HepG2 (cell line): Measurements from ENCODE around the gene CHAF1A. TPM values are rescaled to one million over a fixed set of nuclear protein-coding genes. Genes with fewer than 3 reads are reported as not detected.

Experiments
- GATAD2A ChIP-seq: IDR thresholded peaks from 2 replicates; pipeline ENCODE4 v1.6.1; 2016
- GPBP1L1 ChIP-seq: sonication (generic); formaldehyde crosslinking; IDR thresholded peaks from 2 replicates; pipeline ENCODE4 v1.5.0; 2020; ENCODE audit warnings: mild to moderate bottlenecking, missing genetic modification reagents
- HDAC1 ChIP-seq: sonication (generic); formaldehyde crosslinking; IDR thresholded peaks from 2 replicates; pipeline ENCODE4 v1.5.1; 2020; ENCODE audit warnings: mild to moderate bottlenecking, missing genetic modification reagents
- HNF4A ChIP-seq: sonication (generic); formaldehyde crosslinking; IDR thresholded peaks from 2 replicates; pipeline ENCODE4 v1.4.0; 2020; ENCODE audit warnings: missing genetic modification reagents
- KLF15 ChIP-seq: sonication (generic); formaldehyde crosslinking; IDR thresholded peaks from 2 replicates; pipeline ENCODE4 v1.8.1; 2023; ENCODE audit warnings: borderline replicate concordance, mild to moderate bottlenecking, inconsistent platforms, missing genetic modification reagents, mixed read lengths
- SP4 ChIP-seq: sonication (generic); formaldehyde crosslinking; IDR thresholded peaks from 2 replicates; pipeline ENCODE4 v1.8.1; 2023; ENCODE audit warnings: mild to moderate bottlenecking, missing genetic modification reagents
- THRA ChIP-seq: sonication (generic); formaldehyde crosslinking; IDR thresholded peaks from 2 replicates; pipeline ENCODE4 v1.4.0; 2020; ENCODE audit warnings: missing genetic modification reagents, borderline replicate concordance
- ZNF407 ChIP-seq: sonication (generic); formaldehyde crosslinking; IDR thresholded peaks from one replicate; pipeline ENCODE4 v1.5.1; 2020; ENCODE audit warnings: mild to moderate bottlenecking, missing genetic modification reagents; ENCODE audit errors: not compliant biosample characterization
- ZNF710 ChIP-seq: sonication (generic); formaldehyde crosslinking; IDR thresholded peaks from 2 replicates; pipeline ENCODE4 v1.5.0; 2020; ENCODE audit warnings: mild to moderate bottlenecking, missing genetic modification reagents, borderline replicate concordance
- ZNF792 ChIP-seq: IDR thresholded peaks from 2 replicates; pipeline ENCODE4 v1.6.1; 2016
- ZNF841 ChIP-seq: sonication (generic); formaldehyde crosslinking; IDR thresholded peaks from 2 replicates; pipeline ENCODE4 v1.8.1; 2023; ENCODE audit warnings: missing genetic modification reagents, borderline replicate concordance
- polyA plus RNA-seq, 8 experiments: library from polyadenylated mRNA; depleted of rRNA in 3 of 8; stranded (reverse) in 7 of 8; unstranded in 1 of 8; fragments of >200 nt; fragmentation: Illumina TruSeq in 4 of 8; extraction: Trizol in 4 of 8; gene quantifications; 2 replicates each; pipeline versions ENCODE4 v1.2.1 to v1.2.3, GENCODE V29; 2011 to 2016; ENCODE audit warnings: low read depth in 4 of 8, missing spikeins in 1 of 8, mixed read lengths in 1 of 8; ENCODE audit not compliant: insufficient read depth in 1 of 8
- total RNA-seq, 5 experiments: library from RNA; depleted of rRNA; stranded (reverse); fragments of >200 nt; fragmentation: Illumina TruSeq; extraction: Trizol; gene quantifications; 2 replicates each; pipeline ENCODE4 v1.2.3, GENCODE V29; 2016; ENCODE audit warnings: low read depth in 1 of 5

Gene CHAF1A
- total and polyA plus RNA-seq, 2 of the 13 experiments (the other 11 are each of a cell fraction or from before 2014, with no cell fraction given), result 11.0 to 34.8 TPM

- TF ChIP-seq ZNF407, result no peak
- no peak for TF ChIP-seq ZNF841 (CRISPR knock-in tag)
- TF ChIP-seq ZNF710, result no peak
- TF ChIP-seq KLF15, result no peak
- 0 out of 2 replicates have a peak, but pooled peaks have one; percentile 23 for TF ChIP-seq GATAD2A (CRISPR knock-in tag)
- 0 out of 2 replicates have a peak, but pooled peaks have one; percentile 31 for TF ChIP-seq SP4 (CRISPR knock-in tag)
- TF ChIP-seq HNF4A (CRISPR knock-in tag), result peak; percentile 76
- TF ChIP-seq THRA (CRISPR knock-in tag), result no peak
- no peak for TF ChIP-seq GPBP1L1
- 0 out of 2 replicates have a peak, but pooled peaks have one; percentile 24 for TF ChIP-seq HDAC1
- TF ChIP-seq ZNF792 (CRISPR knock-in tag), result peak; percentile 15; the same call in 1 of the 2 replicates
Observed at GRCh38 chr19:4406626-4407025, 4.2 kb downstream of the CHAF1A start (continued).
